ENCODE data around the gene PRKRA. TPM values are rescaled to one million over a fixed set of nuclear protein-coding genes. Genes with fewer than 3 reads are reported as not detected.

Gene PRKRA
- total and polyA plus RNA-seq, 7 donors, result 25.1 to 86.1 (median 62.6) TPM

- H3K4me3 ChIP-seq, result no peak overlapping the region
- H3K36me3 ChIP-seq, result peaks cover 0 to 5% (median 0%) of the 10 kb centered on the region in 4 donors
- DNase-seq, result no peak
- no peak for TF ChIP-seq POLR2A (IDR thresholded peaks at IDR 0.05)
- TF ChIP-seq POLR2AphosphoS5 (IDR thresholded peaks at IDR 0.05), result no peak
- no peak for TF ChIP-seq EP300 (IDR thresholded peaks at IDR 0.05)
- no peak for TF ChIP-seq CTCF (IDR thresholded peaks at IDR 0.05)
- no peak overlapping the region for H3K27ac ChIP-seq
- H3K4me1 ChIP-seq, result no peaks in the 10 kb centered on the region
- no peaks in the 10 kb centered on the region for H3K27me3 ChIP-seq
- 30 to 73% methylated on average over 1 of the region's 1 CpG for WGBS, 2 donors
- no peaks in the 10 kb centered on the region for H3K9me3 ChIP-seq
- intact Hi-C loops (cut with DNase I), result no loop called here
These were observed 63.9 kb downstream of the PRKRA start for GRCh38 chr2:178386986-178387597.

DNA sequence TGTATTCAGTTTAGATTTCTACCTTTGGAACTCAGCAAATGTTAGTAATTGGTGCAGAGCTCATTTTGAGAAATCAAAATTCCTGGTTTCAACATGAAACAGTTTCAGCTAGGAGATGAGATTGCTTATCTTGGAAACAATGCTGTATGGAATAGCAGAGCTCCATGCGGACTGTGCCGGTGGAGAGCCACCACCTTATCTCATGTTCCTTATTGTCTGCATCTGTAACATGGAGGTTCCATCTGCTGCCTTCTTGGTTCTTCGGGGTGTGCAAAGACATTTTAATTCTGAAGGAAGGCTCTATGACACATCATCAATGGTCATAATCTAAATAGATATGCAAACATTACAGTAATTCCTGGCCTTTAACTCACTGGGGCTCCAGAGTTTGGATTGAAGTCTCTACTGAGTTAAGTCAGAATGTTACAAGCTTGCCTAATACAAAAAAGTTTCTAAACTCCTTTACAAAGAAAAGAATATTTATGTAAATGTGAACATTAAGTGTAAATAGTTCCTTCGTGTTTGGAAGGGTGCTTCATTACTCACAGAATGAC, 65.3 kb downstream of the PRKRA start:
- intact Hi-C loops (cut with DNase I), result no loop called here
- H3K9me3 ChIP-seq, result no peaks in the 10 kb centered on the region
- no peak for DNase-seq
- peaks cover 0 to 5% (median 0%) of the 10 kb centered on the region in 4 donors for H3K36me3 ChIP-seq
- no peaks in the 10 kb centered on the region for H3K27me3 ChIP-seq
- H3K27ac ChIP-seq, result no peak overlapping the region
- H3K4me1 ChIP-seq, result no peaks in the 10 kb centered on the region
- WGBS, 2 donors, result 81 to 94% methylated on average over 4 of the region's 4 CpGs
- H3K4me3 ChIP-seq, result no peak overlapping the region
- no peak for TF ChIP-seq EP300 (IDR thresholded peaks at IDR 0.05)
- no peak for TF ChIP-seq POLR2AphosphoS5 (IDR thresholded peaks at IDR 0.05)
- no peak for TF ChIP-seq POLR2A (IDR thresholded peaks at IDR 0.05)
- TF ChIP-seq CTCF (IDR thresholded peaks at IDR 0.05), result no peak

DNA sequence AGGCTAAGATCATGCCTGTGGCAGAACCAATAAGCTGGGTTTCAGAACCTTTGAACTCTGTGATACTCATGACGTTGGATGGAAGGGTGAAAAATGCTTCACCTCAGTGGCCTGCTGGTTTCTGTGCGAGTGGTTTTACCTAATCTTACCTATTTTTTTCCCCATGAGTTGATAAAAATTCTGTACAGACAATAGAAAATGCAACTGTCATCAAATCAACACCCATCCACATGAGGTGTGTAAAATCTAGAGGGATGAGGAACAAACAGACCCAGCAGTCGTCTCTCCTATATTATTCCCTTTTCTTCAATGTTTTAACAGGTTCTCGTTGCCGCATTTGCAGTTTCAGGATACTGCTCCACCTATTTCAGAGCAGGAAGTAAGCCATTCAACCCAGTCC, 67.3 kb downstream of the PRKRA start:
- no peak for TF ChIP-seq EP300 (IDR thresholded peaks at IDR 0.05)
- no peak for TF ChIP-seq POLR2A (IDR thresholded peaks at IDR 0.05)
- no peak for TF ChIP-seq POLR2AphosphoS5 (IDR thresholded peaks at IDR 0.05)
- TF ChIP-seq CTCF (IDR thresholded peaks at IDR 0.05), result no peak
- Histone ChIP-seq H3K27me3 (no peaks in the 10 kb centered on the region), H3K4me1 (no peaks in the 10 kb centered on the region), H3K27ac (no peak overlapping the region), H3K4me3 (no peak overlapping the region), H3K9me3 (no peaks in the 10 kb centered on the region), H3K36me3 (peaks cover 0 to 5% (median 0%) of the 10 kb centered on the region in 4 donors)
- intact Hi-C loops (cut with DNase I), result no loop called here
- WGBS, 2 donors, result 88 to 92% methylated on average over 5 of the region's 5 CpGs
- DNase-seq, result no peak

Other genes starting within 250 kb of the PRKRA start
- gene PJVK, start 203 bp upstream of the PRKRA start, total RNA-seq, result 1 to 10 TPM; 2.9 to 8.3 (median 4.6) TPM
- under 1 TPM in 1 of 3 donors, not detected in 2; 0.85 TPM for gene PJVK, start 203 bp upstream of the PRKRA start, polyA plus RNA-seq
- gene FKBP7, start 27.4 kb upstream of the PRKRA start, total RNA-seq, result 10 to 100 TPM; 19.9 to 26.7 (median 22.6) TPM
- 1 to 10 TPM; 1.2 to 5.2 (median 3.6) TPM for gene FKBP7, start 27.4 kb upstream of the PRKRA start, polyA plus RNA-seq
- gene PLEKHA3, start 29.3 kb upstream of the PRKRA start, total RNA-seq, result 10 to 100 TPM; 13.0 to 22.5 (median 19.7) TPM
- 1 to 10 TPM; 1.8 to 4.2 (median 2.3) TPM for gene PLEKHA3, start 29.3 kb upstream of the PRKRA start, polyA plus RNA-seq